Right atrium auricular region (tissue), 2 donors: Measurements from ENCODE around the gene MTRF1. TPM values are rescaled to one million over a fixed set of nuclear protein-coding genes. Genes with fewer than 3 reads are reported as not detected.
"Not testable (repeated sequence)": the region's sequence is repeated elsewhere in the genome, so short reads cannot be mapped to it uniquely, and the experiment has no call there.

Experiments
- DNase-seq: peaks from one replicate; pipeline ENCODE4 v3.0.0-alpha.2; 2019; ENCODE audit warnings: low spot score
- H3K27ac ChIP-seq, 2 donors: fragments of 200-600 bp; sonication (generic); 1 replicate in 1 of 2; 2 replicates in 1 of 2; pipeline ENCODE4 v1.5.1; 2016 to 2019
- H3K27me3 ChIP-seq, 2 donors: fragments of 200-600 bp; sonication (generic); one replicate each; pipeline versions ENCODE4 v1.5.1 to v1.6.0; 2017 to 2019
- H3K36me3 ChIP-seq: fragments of 200-600 bp; sonication (generic); one replicate; pipeline ENCODE4 v1.5.1; 2016
- H3K4me1 ChIP-seq, 2 donors: fragments of 200-600 bp; sonication (generic); one replicate each; pipeline versions ENCODE4 v1.5.1 to v1.6.0; 2017 to 2019
- H3K4me3 ChIP-seq, 2 donors: fragments of 200-600 bp; sonication (generic); 1 replicate in 1 of 2; 2 replicates in 1 of 2; pipeline ENCODE4 v1.5.1; 2017 to 2019; ENCODE audit warnings: mild to moderate bottlenecking in 1 of 2, moderate library complexity in 1 of 2
- H3K9me3 ChIP-seq, 2 donors: fragments of 200-600 bp; sonication (generic); one replicate each; pipeline ENCODE4 v1.5.1; 2019
- total RNA-seq, 2 donors: library from RNA; depleted of rRNA; stranded (reverse); fragments of >200 nt; gene quantifications; one replicate each; pipeline ENCODE4 v1.1.0, GENCODE V29; 2016
- TF ChIP-seq, protein P1 (sequence below), 2 donors: fragments of 200-600 bp; sonication (generic); IDR thresholded peaks; one replicate each; pipeline ENCODE4 v1.5.1; 2019; ENCODE audit warnings: antibody characterized with exemption in 2 of 2

The MTRF1 gene
- total RNA-seq, 2 donors from 2014 or later = 9.3 to 11.5 TPM

- H3K27me3 ChIP-seq = no peaks in the 10 kb centered on the region
- TF ChIP-seq, protein P1, sequence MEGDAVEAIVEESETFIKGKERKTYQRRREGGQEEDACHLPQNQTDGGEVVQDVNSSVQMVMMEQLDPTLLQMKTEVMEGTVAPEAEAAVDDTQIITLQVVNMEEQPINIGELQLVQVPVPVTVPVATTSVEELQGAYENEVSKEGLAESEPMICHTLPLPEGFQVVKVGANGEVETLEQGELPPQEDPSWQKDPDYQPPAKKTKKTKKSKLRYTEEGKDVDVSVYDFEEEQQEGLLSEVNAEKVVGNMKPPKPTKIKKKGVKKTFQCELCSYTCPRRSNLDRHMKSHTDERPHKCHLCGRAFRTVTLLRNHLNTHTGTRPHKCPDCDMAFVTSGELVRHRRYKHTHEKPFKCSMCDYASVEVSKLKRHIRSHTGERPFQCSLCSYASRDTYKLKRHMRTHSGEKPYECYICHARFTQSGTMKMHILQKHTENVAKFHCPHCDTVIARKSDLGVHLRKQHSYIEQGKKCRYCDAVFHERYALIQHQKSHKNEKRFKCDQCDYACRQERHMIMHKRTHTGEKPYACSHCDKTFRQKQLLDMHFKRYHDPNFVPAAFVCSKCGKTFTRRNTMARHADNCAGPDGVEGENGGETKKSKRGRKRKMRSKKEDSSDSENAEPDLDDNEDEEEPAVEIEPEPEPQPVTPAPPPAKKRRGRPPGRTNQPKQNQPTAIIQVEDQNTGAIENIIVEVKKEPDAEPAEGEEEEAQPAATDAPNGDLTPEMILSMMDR (IDR thresholded peaks at IDR 0.05) = no peak
- no peak overlapping the region for H3K4me3 ChIP-seq
- H3K36me3 ChIP-seq = no peaks in the 10 kb centered on the region
- no peak for DNase-seq
- H3K9me3 ChIP-seq = peaks cover 0 to 14% of the 10 kb centered on the region in 2 donors
- H3K4me1 ChIP-seq = no peaks in the 10 kb centered on the region
- H3K27ac ChIP-seq = no peak overlapping the region
These were observed 26.1 kb upstream of the MTRF1 start for GRCh38 chr13:41289463-41289881.

- H3K36me3 ChIP-seq = no peaks in the 10 kb centered on the region
- H3K27me3 ChIP-seq = no peaks in the 10 kb centered on the region
- H3K27ac ChIP-seq = no peak overlapping the region
- H3K4me3 ChIP-seq = no peak overlapping the region
- H3K4me1 ChIP-seq = no peaks in the 10 kb centered on the region
- H3K9me3 ChIP-seq = no peaks in the 10 kb centered on the region
- DNase-seq = no peak
- TF ChIP-seq, protein P1 (IDR thresholded peaks at IDR 0.05) = no peak
These were observed 23.0 kb upstream of the MTRF1 start for GRCh38 chr13:41286370-41286769.

DNA sequence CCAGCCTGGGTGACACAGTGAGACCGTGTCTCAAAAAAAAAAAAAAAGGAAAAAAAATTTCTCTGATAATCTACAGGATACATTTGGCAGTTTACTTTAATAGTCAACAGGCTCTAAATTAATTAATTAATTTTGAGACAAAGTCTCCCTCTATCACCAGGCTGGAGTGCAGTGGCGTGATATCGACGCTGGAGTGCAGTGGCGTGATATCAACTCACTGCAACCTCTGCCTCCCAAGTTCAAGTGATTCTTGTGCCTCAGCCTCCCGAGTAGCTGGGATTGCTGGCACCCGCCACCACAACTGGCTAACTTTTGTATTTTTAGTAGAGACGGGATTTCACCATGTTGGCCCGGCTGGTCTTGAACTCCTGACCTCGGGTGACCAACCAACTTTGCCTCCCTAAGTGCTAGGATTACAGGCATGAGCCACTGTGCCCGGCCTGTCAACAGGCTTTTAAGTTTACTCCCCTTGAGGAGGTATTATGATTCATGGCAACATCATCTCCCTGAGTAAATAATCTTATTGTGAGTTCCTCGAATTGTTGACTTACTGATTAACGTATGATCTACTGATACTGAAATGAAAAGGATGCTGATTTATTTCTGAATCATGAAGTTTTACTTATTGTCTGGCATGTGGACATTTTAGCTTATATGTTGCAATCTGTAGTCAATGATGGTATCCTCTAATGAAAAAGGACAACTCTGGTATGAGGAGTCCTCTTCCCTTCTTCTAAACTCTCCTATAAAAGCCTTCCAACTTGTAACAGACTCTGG lies 21.3 kb upstream of the MTRF1 start:
- TF ChIP-seq, protein P1 (IDR thresholded peaks at IDR 0.05) = no peak
- no peak overlapping the region for H3K4me3 ChIP-seq
- no peaks in the 10 kb centered on the region for H3K27me3 ChIP-seq
- no peaks in the 10 kb centered on the region for H3K9me3 ChIP-seq
- DNase-seq = no peak
- H3K4me1 ChIP-seq = no peaks in the 10 kb centered on the region
- no peak overlapping the region for H3K27ac ChIP-seq
- H3K36me3 ChIP-seq = no peaks in the 10 kb centered on the region

- H3K36me3 ChIP-seq = no peaks in the 10 kb centered on the region
- H3K9me3 ChIP-seq = no peaks in the 10 kb centered on the region
- TF ChIP-seq, protein P1 (IDR thresholded peaks at IDR 0.05) = no peak
- H3K4me1 ChIP-seq = no peaks in the 10 kb centered on the region
- no peaks in the 10 kb centered on the region for H3K27me3 ChIP-seq
- no peak for DNase-seq
- no peak overlapping the region for H3K27ac ChIP-seq
- H3K4me3 ChIP-seq = no peak overlapping the region
These were observed 18.8 kb upstream of the MTRF1 start for GRCh38 chr13:41282129-41282571.

DNA sequence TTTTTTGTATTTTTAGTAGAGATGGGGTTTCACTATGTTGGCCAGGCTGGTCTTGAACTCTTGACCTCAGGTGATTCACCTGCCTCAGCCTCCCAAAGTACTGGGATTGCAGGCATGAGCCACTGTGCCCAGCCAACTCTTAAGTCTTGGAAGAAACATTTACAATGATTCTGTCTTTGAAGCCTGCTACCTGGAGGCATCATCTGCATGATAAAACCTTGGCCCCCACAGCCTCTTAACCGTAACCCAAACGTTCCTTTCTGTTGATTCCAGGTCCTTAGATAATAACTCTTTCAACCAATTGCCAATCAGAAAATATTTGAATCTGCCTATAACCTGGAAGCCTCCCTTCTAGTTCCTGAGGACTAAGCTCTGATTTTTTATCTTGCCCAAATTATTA lies 15.8 kb upstream of the MTRF1 start:
- H3K27ac ChIP-seq, H3K27me3 ChIP-seq, H3K4me1 ChIP-seq, H3K9me3 ChIP-seq, H3K36me3 ChIP-seq, DNase-seq, H3K4me3 ChIP-seq: not testable (repeated sequence)

DNA sequence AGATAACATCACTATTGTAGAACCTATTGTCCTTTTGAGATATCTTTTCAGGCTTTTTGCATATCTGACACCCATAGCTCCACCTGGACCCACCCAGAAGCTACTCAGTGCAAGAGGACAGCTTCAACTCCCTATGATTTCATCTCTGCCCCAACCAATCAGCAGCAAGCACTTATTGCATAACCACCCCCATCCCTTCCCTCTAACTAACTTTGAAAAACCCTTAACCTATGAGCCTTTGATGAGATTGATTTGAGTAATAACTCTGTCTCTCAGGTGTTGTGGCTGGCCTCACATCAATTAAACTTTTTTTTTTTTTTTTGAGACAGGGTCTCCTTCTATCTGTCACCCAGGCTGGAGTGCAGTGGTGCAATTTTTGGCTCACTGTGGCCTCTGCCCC lies 13.4 kb upstream of the MTRF1 start:
- Histone ChIP-seq H3K4me3 (no peak overlapping the region), H3K9me3 (no peaks in the 10 kb centered on the region), H3K27me3 (no peaks in the 10 kb centered on the region), H3K4me1 (no peaks in the 10 kb centered on the region), H3K27ac (no peak overlapping the region), H3K36me3 (no peaks in the 10 kb centered on the region)
- TF ChIP-seq, protein P1 (IDR thresholded peaks at IDR 0.05) = no peak
- DNase-seq = no peak
